Natural killer cell (primary cell): Measurements from ENCODE around the gene CTNNAL1. TPM values are rescaled to one million over a fixed set of nuclear protein-coding genes. Genes with fewer than 3 reads are reported as not detected.

Experiments used
- ATAC-seq, 3 donors: fragments of 150-1000 bp in 2 of 3; fragments of 200-7000 bp in 1 of 3; cut with Tn5 transposase; 1 replicate in 1 of 3; 2 replicates in 2 of 3; pipeline ENCODE4 v1.10.0; 2021; ENCODE audit warnings: mild to moderate bottlenecking in 2 of 3, moderate library complexity in 2 of 3
- DNase-seq, 2 donors: peaks; one replicate each; pipeline versions ENCODE4 v3.0.0 to v3.0.0-alpha.2; 2013 to 2021; ENCODE audit warnings: mixed read lengths in 1 of 2
- H3K27ac ChIP-seq: one replicate; pipeline ENCODE4 v1.5.1; 2013; ENCODE audit warnings: mild to moderate bottlenecking, low read length
- H3K27me3 ChIP-seq: one replicate; pipeline ENCODE4 v1.6.1; 2013; ENCODE audit warnings: low read length; ENCODE audit not compliant: control insufficient read depth, insufficient read depth
- H3K36me3 ChIP-seq: one replicate; pipeline ENCODE4 v1.6.1; 2013; ENCODE audit warnings: low read length; ENCODE audit not compliant: control insufficient read depth, insufficient read depth
- H3K4me1 ChIP-seq: one replicate; pipeline ENCODE4 v1.6.1; 2013; ENCODE audit warnings: low read length; ENCODE audit not compliant: control insufficient read depth, insufficient read depth
- H3K4me3 ChIP-seq: one replicate; pipeline ENCODE4 v1.5.1; 2013; ENCODE audit warnings: low read length
- H3K9me3 ChIP-seq: one replicate; pipeline ENCODE4 v1.6.1; 2013; ENCODE audit warnings: low read length; ENCODE audit not compliant: control insufficient read depth, insufficient read depth
- H3K27ac Mint-ChIP-seq, 2 donors: one replicate each; pipeline ENCODE4 v1.8.0; 2022; ENCODE audit warnings: mild to moderate bottlenecking in 2 of 2, mixed read lengths in 2 of 2, moderate library complexity in 1 of 2
- H3K27me3 Mint-ChIP-seq, 2 donors: one replicate each; pipeline ENCODE4 v1.8.0; 2022; ENCODE audit warnings: low read depth in 2 of 2, mixed read lengths in 2 of 2
- H3K36me3 Mint-ChIP-seq: one replicate; pipeline ENCODE4 v1.8.0; 2022; ENCODE audit warnings: mixed read lengths
- H3K4me1 Mint-ChIP-seq, 2 donors: one replicate each; pipeline ENCODE4 v1.8.0; 2022; ENCODE audit warnings: mixed read lengths in 2 of 2
- H3K4me3 Mint-ChIP-seq: one replicate; pipeline ENCODE4 v1.8.0; 2022; ENCODE audit warnings: mild to moderate bottlenecking, moderate library complexity, mixed read lengths
- H3K9me3 Mint-ChIP-seq, 2 donors: one replicate each; pipeline ENCODE4 v1.8.0; 2022; ENCODE audit warnings: mixed read lengths in 2 of 2
- CTCF ChIP-seq: fragments of 200-600 bp; IDR thresholded peaks from one replicate; pipeline ENCODE4 v1.8.0; 2022; ENCODE audit warnings: antibody characterized with exemption
- WGBS: methylation state at CpG from one replicate; pipeline ENCODE4 v1.1.7; 2013; ENCODE audit warnings: missing lambda C conversion rate; ENCODE audit not compliant: insufficient coverage; 5-methylcytosine and 5-hydroxymethylcytosine counted together
- intact Hi-C: fragments of 100-400 bp; cut with micrococcal nuclease; formaldehyde crosslinking; loops from one replicate; pipeline ENCODE4 v1.14.2; 2022
- total RNA-seq, 4 donors: library from RNA; stranded (reverse); fragments of 120-200 nt in 1 of 4; gene quantifications; one replicate each; pipeline versions ENCODE4 v1.2.3 to v1.2.4, GENCODE V29; 2013 to 2022

Gene CTNNAL1
- total RNA-seq, 3 donors from 2014 or later (not counting 1 experiment from before 2014, with no cell fraction given): 2.6 to 7.6 (median 2.7) TPM

- ATAC-seq (no peak), DNase-seq (no peak)
- no peak overlapping the region for H3K4me3 ChIP-seq
- H3K4me1 Mint-ChIP-seq: no peaks in the 10 kb centered on the region
- no peak for TF ChIP-seq CTCF
- no peaks in the 10 kb centered on the region for H3K27me3 Mint-ChIP-seq
- H3K9me3 ChIP-seq: no peaks in the 10 kb centered on the region
- intact Hi-C loops: no loop called here
- no peaks in the 10 kb centered on the region for H3K9me3 Mint-ChIP-seq
- H3K36me3 Mint-ChIP-seq: peaks cover 21% of the 10 kb centered on the region
- H3K27ac ChIP-seq: no peak overlapping the region
- H3K36me3 ChIP-seq: peaks cover 74% of the 10 kb centered on the region
- 91% methylated on average over 6 of the region's 6 CpGs for WGBS
- H3K27me3 ChIP-seq: no peaks in the 10 kb centered on the region
- no peaks in the 10 kb centered on the region for H3K4me1 ChIP-seq
- no peak overlapping the region for H3K27ac Mint-ChIP-seq
- no peak overlapping the region for H3K4me3 Mint-ChIP-seq
Observed at GRCh38 chr9:108919517-108919916, 93.8 kb downstream of the CTNNAL1 start.

- no peak overlapping the region for H3K27ac Mint-ChIP-seq
- H3K4me1 ChIP-seq: peaks cover 12% of the 10 kb centered on the region
- DNase-seq (no peak), ATAC-seq (peak in 1 of 3 donors; percentile 45)
- H3K9me3 Mint-ChIP-seq: no peaks in the 10 kb centered on the region
- no peak overlapping the region for H3K27ac ChIP-seq
- H3K27me3 ChIP-seq: no peaks in the 10 kb centered on the region
- H3K4me3 Mint-ChIP-seq: no peak overlapping the region
- peaks cover 31% of the 10 kb centered on the region for H3K36me3 Mint-ChIP-seq
- H3K4me3 ChIP-seq: no peak overlapping the region
- H3K36me3 ChIP-seq: peaks cover 56% of the 10 kb centered on the region
- intact Hi-C loops: no loop called here
- H3K4me1 Mint-ChIP-seq: peaks cover 21 to 22% of the 10 kb centered on the region in 2 donors
- no peak for TF ChIP-seq CTCF
- H3K27me3 Mint-ChIP-seq: no peaks in the 10 kb centered on the region
- 94% methylated on average over 4 of the region's 5 CpGs for WGBS
- no peaks in the 10 kb centered on the region for H3K9me3 ChIP-seq
Observed at GRCh38 chr9:108913391-108913790, 99.9 kb downstream of the CTNNAL1 start.

- Mint-ChIP-seq H3K36me3 (peaks cover 47% of the 10 kb centered on the region), H3K9me3 (no peaks in the 10 kb centered on the region), H3K27me3 (no peaks in the 10 kb centered on the region), H3K4me3 (no peak overlapping the region), H3K27ac (peak overlapping the region; percentile 75 to 83), H3K4me1 (peaks cover 21 to 22% of the 10 kb centered on the region in 2 donors)
- WGBS: no CpG with 5 or more reads among the region's 1 CpG
- H3K27ac ChIP-seq: no peak overlapping the region
- peak in 1 of 2 donors; percentile 36 for DNase-seq
- H3K36me3 ChIP-seq: peaks cover 59% of the 10 kb centered on the region
- no peak for TF ChIP-seq CTCF
- ATAC-seq: peak; percentile 43 to 52 (median 51)
- H3K27me3 ChIP-seq: no peaks in the 10 kb centered on the region
- H3K4me1 ChIP-seq: peaks cover 12% of the 10 kb centered on the region
- intact Hi-C loops: no loop called here
- no peak overlapping the region for H3K4me3 ChIP-seq
- no peaks in the 10 kb centered on the region for H3K9me3 ChIP-seq
Observed at GRCh38 chr9:108911820-108912219, 101.5 kb downstream of the CTNNAL1 start.

- Mint-ChIP-seq H3K4me1 (peaks cover 21 to 22% of the 10 kb centered on the region in 2 donors), H3K27ac (peak overlapping the region; percentile 75 to 83), H3K27me3 (no peaks in the 10 kb centered on the region), H3K36me3 (peaks cover 44% of the 10 kb centered on the region), H3K4me3 (peak overlapping the region; percentile 25), H3K9me3 (no peaks in the 10 kb centered on the region)
- DNase-seq: no peak
- no peaks in the 10 kb centered on the region for H3K27me3 ChIP-seq
- intact Hi-C loops: no loop called here
- 89% methylated on average over 2 of the region's 2 CpGs for WGBS
- H3K9me3 ChIP-seq: no peaks in the 10 kb centered on the region
- peaks cover 60% of the 10 kb centered on the region for H3K36me3 ChIP-seq
- no peak overlapping the region for H3K4me3 ChIP-seq
- TF ChIP-seq CTCF: no peak
- peaks cover 12% of the 10 kb centered on the region for H3K4me1 ChIP-seq
- ATAC-seq: peak in 2 of 3 donors; percentile 67 to 69
- H3K27ac ChIP-seq: no peak overlapping the region
Observed at GRCh38 chr9:108910914-108911313, 102.4 kb downstream of the CTNNAL1 start.
